ENCODE results near the gene OR2S2. TPM values are rescaled to one million over a fixed set of nuclear protein-coding genes. Genes with fewer than 3 reads are reported as not detected.

Gene OR2S2
- total and polyA plus RNA-seq, 2 of the 8 experiments (the other 6 are each of a cell fraction or from before 2014, with no cell fraction given), result not detected

DNA sequence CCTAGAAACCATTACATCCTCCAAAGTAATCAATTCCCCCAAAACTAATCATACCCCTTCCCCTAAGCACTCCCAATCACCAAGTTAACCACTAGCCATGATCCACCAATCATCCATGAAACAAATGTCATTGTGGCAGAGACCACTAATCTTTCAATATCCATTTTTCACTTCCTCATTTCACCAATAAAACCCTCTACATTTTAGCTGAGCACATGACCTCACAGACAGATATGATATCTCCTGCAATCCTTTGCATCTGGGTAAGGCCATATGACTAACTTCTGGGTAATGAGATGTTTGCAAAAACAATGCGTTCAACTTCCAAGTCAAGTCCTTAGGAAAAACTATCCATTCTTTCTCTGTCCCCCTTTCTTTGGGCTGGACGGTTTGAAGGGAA is 20.7 kb downstream of the OR2S2 start (continued):
- no peak for TF ChIP-seq KDM5A (IDR thresholded peaks at IDR 0.05; ENCODE audit: low read length)
- TF ChIP-seq POLR2AphosphoS5 (IDR thresholded peaks at IDR 0.05; ENCODE audit: low read depth, low read length), result no peak
- no peak for TF ChIP-seq POLR2A (IDR thresholded peaks at IDR 0.05; ENCODE audit: control extremely low read depth in 1 of 2, low read depth in 2 of 2, low read length in 2 of 2)
- no peak for TF ChIP-seq FOSL1 (IDR thresholded peaks at IDR 0.05; ENCODE audit: insufficient read depth, low read depth, low read length)
- no peak for TF ChIP-seq TEAD4 (IDR thresholded peaks at IDR 0.05; ENCODE audit: low read depth, low read length)
- no peak for TF ChIP-seq SIN3A (conservative IDR thresholded peaks at IDR 0.05 in 1 of 2, IDR thresholded peaks at IDR 0.05 in 1 of 2; ENCODE audit: low read depth in 1 of 2, low read length in 2 of 2)
- no peak for TF ChIP-seq RNF2 (IDR thresholded peaks at IDR 0.05; ENCODE audit: borderline replicate concordance, low read depth, low read length, missing control alignments, poor library complexity, severe bottlenecking)
- TF ChIP-seq NANOG (IDR thresholded peaks at IDR 0.05; ENCODE audit: insufficient read depth, low read depth, low read length, poor library complexity, severe bottlenecking), result no peak

All from H1 (cell line).